ENCODE measurements around the gene SIRT3.
"Not testable (repeated sequence)": the region's sequence is repeated elsewhere in the genome, so short reads cannot be mapped to it uniquely, and the experiment has no call there.

The SIRT3 gene

GRCh38 chr11:204587-205109, 31.5 kb downstream of the SIRT3 start:
- DNase-seq (ENCODE audit: low read depth in 2 of 3, low spot score in 2 of 3) = no peak

GRCh38 chr11:203945-204586, 32.1 kb downstream of the SIRT3 start:
- no peak for DNase-seq (ENCODE audit: low read depth in 2 of 3, low spot score in 2 of 3)

GRCh38 chr11:203056-203944, 32.8 kb downstream of the SIRT3 start:
- DNase-seq (ENCODE audit: low read depth in 2 of 3, low spot score in 2 of 3) = no peak

- no peak for DNase-seq (ENCODE audit: low read depth in 2 of 3, low spot score in 2 of 3)
Measured at GRCh38 chr11:202490-202889, 33.7 kb downstream of the SIRT3 start.

GRCh38 chr11:201966-202365, 34.2 kb downstream of the SIRT3 start:
- DNase-seq (ENCODE audit: low read depth in 2 of 3, low spot score in 2 of 3) = no peak

GRCh38 chr11:200224-201003, 35.7 kb downstream of the SIRT3 start:
- no peak for DNase-seq (ENCODE audit: low read depth in 2 of 3, low spot score in 2 of 3)

GRCh38 chr11:199782-200181, 36.4 kb downstream of the SIRT3 start:
- no peak for DNase-seq (ENCODE audit: low read depth in 2 of 3, low spot score in 2 of 3)

- no peak for DNase-seq (ENCODE audit: low read depth in 2 of 3, low spot score in 2 of 3)
Measured at GRCh38 chr11:199004-199581, 37.0 kb downstream of the SIRT3 start.

- DNase-seq (ENCODE audit: low read depth in 2 of 3, low spot score in 2 of 3) = no peak
Measured at GRCh38 chr11:198236-198806, 37.8 kb downstream of the SIRT3 start.

- no peak for DNase-seq (ENCODE audit: low read depth in 2 of 3, low spot score in 2 of 3)
Measured at GRCh38 chr11:197741-198235, 38.4 kb downstream of the SIRT3 start.

- DNase-seq (ENCODE audit: low read depth in 2 of 3, low spot score in 2 of 3) = no peak
Measured at GRCh38 chr11:196786-197731, 39.1 kb downstream of the SIRT3 start.

GRCh38 chr11:193481-193880, 42.7 kb downstream of the SIRT3 start:
- DNase-seq (ENCODE audit: low read depth in 2 of 3, low spot score in 2 of 3) = not testable (repeated sequence)

- not testable (repeated sequence) for DNase-seq (ENCODE audit: low read depth in 2 of 3, low spot score in 2 of 3)
Measured at GRCh38 chr11:192674-193128, 43.4 kb downstream of the SIRT3 start, which contains the start of gene SCGB1C1. Gene SCGB1C1, plus strand, starts transcription at chr11:193078. Its CDS starts 22 bp downstream, at chr11:193100.

- DNase-seq (ENCODE audit: low read depth in 2 of 3, low spot score in 2 of 3) = not testable (repeated sequence)
Measured at GRCh38 chr11:191490-192478, 44.4 kb downstream of the SIRT3 start.

GRCh38 chr11:190546-190945, 45.6 kb downstream of the SIRT3 start:
- DNase-seq (ENCODE audit: low read depth in 2 of 3, low spot score in 2 of 3) = not testable (repeated sequence)

- DNase-seq (ENCODE audit: low read depth in 2 of 3, low spot score in 2 of 3) = not testable (repeated sequence)
Measured at GRCh38 chr11:189843-190311, 46.3 kb downstream of the SIRT3 start.

GRCh38 chr11:189200-189783, 46.9 kb downstream of the SIRT3 start:
- DNase-seq (ENCODE audit: low read depth in 2 of 3, low spot score in 2 of 3) = not testable (repeated sequence)
